Endothelial cell of umbilical vein (primary cell): ENCODE data around the gene PLEKHA8. TPM values are rescaled to one million over a fixed set of nuclear protein-coding genes. Genes with fewer than 3 reads are reported as not detected.

Experiments
- BruUV-seq: library from RNA; stranded (reverse); fragments of 400-500 nt; replicated peaks from 2 replicates; lab custom pipeline; 2021; lab: Mats Ljungman, UMichigan
- CTCF ChIA-PET: fragments of 300-600, 350-600 bp; sonication (Branson Sonifier 250); formaldehyde crosslinking; loops from one replicate; lab custom pipeline; 2021; ENCODE audit warnings: antibody characterized with exemption, inconsistent platforms; lab: Charles Lee
- POLR2A ChIA-PET: fragments of 300-600, 350-600 bp; sonication (Branson Sonifier 250); formaldehyde crosslinking; loops from one replicate; lab custom pipeline; 2021; ENCODE audit warnings: antibody characterized with exemption, inconsistent platforms; lab: Charles Lee
- DNase-seq: peaks from one replicate; pipeline ENCODE4 v3.0.0-alpha.2; 2011; ENCODE audit warnings: low read depth, low spot score
- FAIRE-seq: peaks from 2 replicates; lab custom pipeline; 2011; peaks lifted over from hg19 to GRCh38; lab: Jason Lieb, UNC
- H2AFZ ChIP-seq: 2 replicates; pipeline ENCODE4 v1.6.0; 2012; ENCODE audit warnings: low read depth, low read length, control low read depth, inconsistent platforms
- H3K27ac ChIP-seq: 2 replicates; pipeline ENCODE4 v1.5.1; 2011; ENCODE audit warnings: low read depth, mild to moderate bottlenecking, control low read depth, low read length, moderate library complexity; ENCODE audit not compliant: insufficient read depth
- H3K27me3 ChIP-seq, 2 experiments: 2 replicates each; pipeline versions ENCODE4 v1.6.0 to v1.6.1; 2011; ENCODE audit warnings: low read length in 2 of 2, mixed read lengths in 1 of 2; ENCODE audit not compliant: control insufficient read depth in 2 of 2, insufficient read depth in 2 of 2
- H3K36me3 ChIP-seq, 2 experiments: 2 replicates in 1 of 2; 3 replicates in 1 of 2; pipeline ENCODE4 v1.5.1; 2011; ENCODE audit warnings: low read length in 2 of 2, mild to moderate bottlenecking in 1 of 2, moderate library complexity in 1 of 2; ENCODE audit not compliant: control insufficient read depth in 2 of 2, insufficient read depth in 2 of 2; ENCODE audit errors: extremely low read depth in 1 of 2
- H3K4me1 ChIP-seq: 3 replicates; pipeline ENCODE4 v1.5.1; 2011; ENCODE audit warnings: mild to moderate bottlenecking, low read length; ENCODE audit not compliant: control insufficient read depth, insufficient read depth; ENCODE audit errors: extremely low read depth
- H3K4me2 ChIP-seq: 2 replicates; pipeline ENCODE4 v1.6.1; 2011; ENCODE audit warnings: low read length, control low read depth, mixed read lengths; ENCODE audit not compliant: insufficient read depth
- H3K4me3 ChIP-seq, 3 experiments: fragments of 200-600 bp in 1 of 3; sonication (generic), shearing (Covaris generic) in 1 of 3; replicated peaks in 1 of 3; 2 replicates each; pipeline ENCODE4 v1.5.1; 2011 to 2016; ENCODE audit warnings: control low read depth in 3 of 3, low read length in 3 of 3, mild to moderate bottlenecking in 2 of 3, inconsistent platforms in 1 of 3, low read depth in 1 of 3, moderate library complexity in 1 of 3; ENCODE audit not compliant: insufficient read depth in 1 of 3
- H3K79me2 ChIP-seq: 2 replicates; pipeline ENCODE4 v1.6.0; 2012; ENCODE audit warnings: low read length, inconsistent platforms; ENCODE audit not compliant: control insufficient read depth, insufficient read depth
- H3K9ac ChIP-seq: replicated peaks from 2 replicates; pipeline ENCODE3; 2011; ENCODE audit warnings: low read length, control low read depth; ENCODE audit not compliant: insufficient read depth; ENCODE audit errors: extremely low read depth
- H3K9me1 ChIP-seq: replicated peaks from 3 replicates; pipeline ENCODE4 v1.6.0; 2011; ENCODE audit warnings: mild to moderate bottlenecking, low read length; ENCODE audit not compliant: control insufficient read depth, insufficient read depth; ENCODE audit errors: extremely low read depth
- H3K9me3 ChIP-seq: replicated peaks from 2 replicates; pipeline ENCODE4 v1.5.1; 2012; ENCODE audit warnings: low read length, inconsistent platforms; ENCODE audit not compliant: control insufficient read depth, insufficient read depth
- H4K20me1 ChIP-seq: replicated peaks from 2 replicates; pipeline ENCODE3; 2011; ENCODE audit warnings: mild to moderate bottlenecking, low read length; ENCODE audit not compliant: control insufficient read depth, insufficient read depth; ENCODE audit errors: extremely low read depth
- CTCF ChIP-seq, 2 donors: IDR thresholded peaks; 1 replicate in 1 of 2; 2 replicates in 1 of 2; pipeline ENCODE4 v1.5.1; 2011; ENCODE audit warnings: low read length in 2 of 2, mild to moderate bottlenecking in 2 of 2, moderate library complexity in 2 of 2, control low read depth in 1 of 2, inconsistent platforms in 1 of 2, low read depth in 1 of 2; ENCODE audit not compliant: insufficient read depth in 1 of 2; ENCODE audit errors: extremely low read depth in 1 of 2
- EZH2 ChIP-seq: IDR thresholded peaks from 2 replicates; pipeline ENCODE4 v1.6.1; 2012; ENCODE audit warnings: borderline replicate concordance, low read depth, mild to moderate bottlenecking, moderate library complexity, low read length, inconsistent platforms; ENCODE audit not compliant: severe bottlenecking
- FOS ChIP-seq: IDR thresholded peaks from 2 replicates; pipeline ENCODE4 v1.6.1; 2011; ENCODE audit warnings: mild to moderate bottlenecking, low read length, moderate library complexity, borderline replicate concordance; ENCODE audit not compliant: insufficient read depth
- GATA2 ChIP-seq: IDR thresholded peaks from 2 replicates; pipeline ENCODE4 v1.7.0; 2011; ENCODE audit warnings: low read depth, mild to moderate bottlenecking, moderate library complexity, mixed read lengths, low read length; ENCODE audit not compliant: insufficient read length, insufficient read depth
- JUN ChIP-seq: IDR thresholded peaks from 2 replicates; pipeline ENCODE4 v1.6.1; 2011; ENCODE audit warnings: borderline replicate concordance, low read depth; ENCODE audit not compliant: insufficient read length, insufficient read depth
- MAX ChIP-seq: IDR thresholded peaks from 2 replicates; pipeline ENCODE4 v1.6.1; 2011; ENCODE audit not compliant: insufficient read depth, insufficient read length
- MYC ChIP-seq: IDR thresholded peaks from one replicate; pipeline ENCODE4 v1.6.1; 2011; ENCODE audit warnings: mild to moderate bottlenecking, low read depth, low read length
- POLR2A ChIP-seq: IDR thresholded peaks from 2 replicates; pipeline ENCODE4 v1.6.1; 2012; ENCODE audit warnings: low read depth, mild to moderate bottlenecking, control low read depth, low read length
- POLR2AphosphoS5 ChIP-seq: IDR thresholded peaks from 2 replicates; pipeline ENCODE4 v1.6.1; 2012; ENCODE audit warnings: low read depth, mild to moderate bottlenecking, control low read depth, low read length, moderate library complexity; ENCODE audit not compliant: insufficient read depth
- dilution Hi-C: fragments of 300-500 bp; cut with MboI; formaldehyde crosslinking; loops from one replicate; pipeline ENCODE4 v1.15.0; 2019; ENCODE audit warnings: low sequenced_read_pairs; ENCODE audit not compliant: extremely low pct_ligation_motif_present
- intact Hi-C: fragments of 100-400 bp; cut with micrococcal nuclease; formaldehyde crosslinking; loops from one replicate; pipeline ENCODE4 v1.10.0; 2022
- polyA plus RNA-seq, 4 experiments: library from polyadenylated mRNA; depleted of rRNA in 3 of 4; stranded (reverse) in 3 of 4; unstranded in 1 of 4; fragments of >200 nt; gene quantifications; 2 replicates each; pipeline versions ENCODE4 v1.2.1 to v1.2.3, GENCODE V29; 2011 to 2012; ENCODE audit warnings: missing spikeins in 1 of 4
- total RNA-seq: library from RNA; stranded (reverse); gene quantifications from 2 replicates; pipeline ENCODE4 v1.2.3, GENCODE V29; 2021

PLEKHA8 gene
- total and polyA plus RNA-seq, 2 donors (not counting 3 experiments of a cell fraction or from before 2014, with no cell fraction given) = 4.5 to 19.8 TPM

- intact Hi-C loops = no loop called here
- peaks cover 4% of the 10 kb centered on the region for H3K4me1 ChIP-seq
- no peaks in the 10 kb centered on the region for H3K79me2 ChIP-seq
- ChIA-PET CTCF (interaction anchor here (0.9 kb wide), 1 partner anchor 81 kb away, joined by 3 read pairs; no protein-coding TSS in a partner anchor), POLR2A (no interaction called here)
- no TSS peak for BruUV-seq
- H4K20me1 ChIP-seq = no peaks in the 10 kb centered on the region
- no peaks in the 10 kb centered on the region for H3K9me1 ChIP-seq
- no peak overlapping the region for H3K4me2 ChIP-seq
- no peak overlapping the region for H3K4me3 ChIP-seq
- no peaks in the 10 kb centered on the region for H3K36me3 ChIP-seq
- no peak overlapping the region for H3K9ac ChIP-seq
- TF ChIP-seq FOS (no peak), POLR2A (peak; percentile 33)
- no peaks in the 10 kb centered on the region for H3K9me3 ChIP-seq
- H2AFZ ChIP-seq = peak overlapping the region; percentile 49
- H3K27me3 ChIP-seq = no peaks in the 10 kb centered on the region
- H3K27ac ChIP-seq = no peak overlapping the region
- dilution Hi-C loops = no loop called here
- DNase-seq (peak; percentile 58), FAIRE-seq (peak; percentile 62)
Observed at GRCh38 chr7:30142710-30143109, 114.5 kb downstream of the PLEKHA8 start.

- POLR2A ChIA-PET = no interaction called here
- no peak for FAIRE-seq
Observed at GRCh38 chr7:30143748-30144251, 115.6 kb downstream of the PLEKHA8 start.

More at GRCh38 chr7:30143748-30144251, 115.6 kb downstream of the PLEKHA8 start:
- no peaks in the 10 kb centered on the region for H3K9me3 ChIP-seq
- DNase-seq = no peak
- H3K4me3 ChIP-seq = no peak overlapping the region
- dilution Hi-C loops (no loop called here), intact Hi-C loops (no loop called here)
- H3K79me2 ChIP-seq = no peaks in the 10 kb centered on the region
- H3K4me2 ChIP-seq = no peak overlapping the region
- BruUV-seq = no TSS peak
- H3K27ac ChIP-seq = no peak overlapping the region
- no peaks in the 10 kb centered on the region for H4K20me1 ChIP-seq
- CTCF ChIA-PET = interaction anchor here (0.8 kb wide), 1 partner anchor 19 kb away, joined by 3 read pairs; no protein-coding TSS in a partner anchor
- H3K27me3 ChIP-seq = no peaks in the 10 kb centered on the region
- no peaks in the 10 kb centered on the region for H3K9me1 ChIP-seq
- H2AFZ ChIP-seq = no peak overlapping the region
- no peaks in the 10 kb centered on the region for H3K36me3 ChIP-seq
- H3K4me1 ChIP-seq = peaks cover 4% of the 10 kb centered on the region
- TF ChIP-seq GATA2 (no peak), MAX (no peak), EZH2 (no peak), MYC (no peak), POLR2AphosphoS5 (no peak), POLR2A (no peak), FOS (no peak), JUN (no peak), CTCF (IDR thresholded peaks at IDR 0.05; ENCODE audit: extremely low read depth in 1 of 2, insufficient read depth in 1 of 2, low read depth in 1 of 2, low read length in 2 of 2) (no peak)
- no peak overlapping the region for H3K9ac ChIP-seq
